SH-SY5Y (cell line): ENCODE data around the gene CRTAP.

ENCODE experiments used
- GATA2 ChIP-seq: IDR thresholded peaks from 2 replicates; pipeline ENCODE4 v1.6.1; 2011; ENCODE audit warnings: mild to moderate bottlenecking, low read depth, low read length
- GATA3 ChIP-seq: IDR thresholded peaks from 2 replicates; pipeline ENCODE4 v1.6.1; 2011; ENCODE audit warnings: low read depth, mild to moderate bottlenecking, low read length, moderate library complexity

GRCh38 chr3:33174711-33175414, 61.0 kb downstream of the CRTAP start:
- TF ChIP-seq GATA2 (no peak), GATA3 (no peak)
